ENCODE data around the gene WDR87.
"Not testable (repeated sequence)": the region's sequence is repeated elsewhere in the genome, so short reads cannot be mapped to it uniquely, and the experiment has no call there.

Gene WDR87

DNA sequence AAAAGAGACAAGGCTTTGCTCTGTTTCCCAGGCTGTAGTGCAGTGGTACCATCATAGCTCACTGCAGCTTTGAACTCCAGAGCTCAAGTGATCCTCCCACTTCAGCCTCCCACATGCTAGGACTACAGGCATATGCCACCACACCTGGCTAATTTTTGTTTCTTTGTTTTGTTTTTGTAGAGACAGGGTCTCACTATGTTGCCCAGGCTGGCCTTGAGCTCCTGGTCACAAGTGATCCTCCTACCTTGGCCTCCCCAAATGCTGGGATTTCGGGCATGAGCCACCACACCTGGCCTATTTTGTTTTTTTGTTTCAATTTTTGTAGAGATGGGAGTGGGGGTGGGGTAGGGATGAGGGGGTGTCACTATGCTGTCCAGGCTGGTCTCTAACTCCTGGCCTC lies 6.9 kb downstream of the WDR87 start:
- TF ChIP-seq JUND (IDR thresholded peaks at IDR 0.05; ENCODE audit: low read depth) = no peak
- DNase-seq (ENCODE audit: low read depth in 1 of 2, low spot score in 1 of 2) = no peak
- in situ Hi-C loops (cut with HindIII; ENCODE audit: low pct_unique_long_range_greater_than_20kb, low sequenced_read_pairs) = no loop called here

DNA sequence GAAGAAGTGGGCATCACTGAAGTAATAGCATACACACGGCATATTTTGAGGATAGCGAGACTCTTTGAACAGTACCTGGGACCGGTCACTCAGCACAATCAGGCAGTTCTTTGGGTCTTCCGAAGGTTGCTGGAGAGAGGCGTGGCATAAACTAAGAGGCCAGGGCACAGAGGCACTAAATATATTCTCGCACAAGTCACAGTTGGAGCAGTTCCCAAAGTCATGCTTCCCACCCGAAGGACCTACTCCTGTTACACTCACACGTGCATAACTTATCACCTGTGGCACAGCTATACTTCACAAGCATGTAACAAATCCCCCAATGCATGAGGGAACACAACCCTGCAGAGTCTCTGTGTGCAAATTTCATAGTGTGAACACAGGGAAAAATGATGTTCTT lies 10.2 kb downstream of the WDR87 start:
- TF ChIP-seq JUND (IDR thresholded peaks at IDR 0.05; ENCODE audit: low read depth) = no peak
- in situ Hi-C loops (cut with HindIII; ENCODE audit: low pct_unique_long_range_greater_than_20kb, low sequenced_read_pairs) = no loop called here
- DNase-seq (ENCODE audit: low read depth in 1 of 2, low spot score in 1 of 2) = no peak

DNA sequence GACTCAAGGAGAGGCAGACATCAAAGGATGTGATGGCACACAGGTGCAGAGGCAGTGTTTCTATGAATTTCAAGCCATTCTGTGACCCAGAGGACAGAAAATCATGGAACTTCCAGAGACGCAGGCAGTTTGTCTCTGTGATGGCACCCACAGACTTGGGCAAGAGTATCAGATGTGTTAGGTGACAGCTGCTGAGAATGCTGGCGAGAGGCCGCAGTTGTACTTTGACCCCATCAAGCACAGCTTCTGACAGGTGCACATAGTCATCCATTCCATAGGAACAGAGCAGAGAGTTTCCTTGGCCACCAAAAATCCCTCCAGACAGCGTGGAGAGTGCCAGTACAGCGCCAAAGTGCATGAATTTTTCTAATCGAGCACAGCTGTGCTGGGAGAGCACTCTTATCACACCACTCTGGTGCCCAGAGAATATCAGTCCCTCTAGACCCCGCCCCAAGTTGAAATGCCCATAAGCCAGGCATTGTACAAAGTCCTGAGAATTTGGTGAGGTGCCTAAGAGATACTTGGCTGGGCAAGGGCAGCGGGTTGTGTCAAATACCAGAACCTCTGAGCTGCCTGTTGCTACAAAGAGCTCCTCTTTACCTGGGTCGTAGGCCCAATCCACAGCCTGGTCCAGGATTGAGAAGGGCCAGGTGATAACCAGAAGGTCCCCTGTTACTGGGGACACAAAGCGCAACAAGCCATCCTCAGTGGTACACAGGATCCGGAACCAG lies 12.4 kb downstream of the WDR87 start:
- no peak for TF ChIP-seq JUND (IDR thresholded peaks at IDR 0.05; ENCODE audit: low read depth)
- in situ Hi-C loops (cut with HindIII; ENCODE audit: low pct_unique_long_range_greater_than_20kb, low sequenced_read_pairs) = no loop called here
- no peak for DNase-seq (ENCODE audit: low read depth in 1 of 2, low spot score in 1 of 2)

DNA sequence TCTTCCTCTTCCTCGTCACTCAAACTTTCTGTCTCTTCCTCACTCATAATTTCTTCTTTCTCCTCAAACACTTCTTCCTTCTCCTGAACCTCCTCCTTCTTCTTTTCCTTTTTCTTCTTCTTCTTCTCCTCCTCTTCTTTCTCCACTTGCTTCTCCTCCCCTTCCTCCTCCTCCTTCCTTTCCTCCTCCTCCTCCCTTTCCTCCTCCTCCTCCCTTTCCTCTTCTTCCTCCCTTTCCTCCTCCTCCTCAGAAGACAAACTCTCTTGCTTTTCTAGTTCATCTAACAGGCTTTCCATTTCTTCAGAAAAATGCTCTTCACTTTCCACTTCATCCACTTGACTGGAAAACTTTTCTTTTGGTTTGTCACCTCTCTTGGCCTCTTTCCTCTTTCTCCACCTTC lies 19.8 kb downstream of the WDR87 start:
- TF ChIP-seq JUND (IDR thresholded peaks at IDR 0.05; ENCODE audit: low read depth) = no peak
- DNase-seq (ENCODE audit: low read depth in 1 of 2, low spot score in 1 of 2) = no peak
- in situ Hi-C loops (cut with HindIII; ENCODE audit: low pct_unique_long_range_greater_than_20kb, low sequenced_read_pairs) = no loop called here

DNA sequence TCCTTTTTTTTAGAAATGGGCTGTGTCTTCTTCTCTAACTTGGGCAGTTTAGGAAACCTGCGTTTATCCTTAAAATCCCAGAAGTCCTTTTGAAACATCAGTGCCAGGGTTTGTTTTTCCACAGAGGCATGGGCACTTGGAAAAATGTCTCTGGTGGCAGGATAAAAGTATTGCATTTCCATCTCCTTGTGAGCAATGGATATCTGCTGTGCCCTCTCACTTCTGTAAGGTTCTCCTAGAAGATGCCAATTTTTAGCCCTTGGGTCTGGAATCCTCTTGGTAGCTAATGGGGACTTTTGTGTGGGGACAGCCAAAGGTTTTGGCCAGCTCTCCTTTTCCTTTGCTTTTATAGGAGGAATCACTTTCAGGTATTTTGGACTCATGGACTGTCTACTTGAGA lies 21.0 kb downstream of the WDR87 start:
- TF ChIP-seq JUND (IDR thresholded peaks at IDR 0.05; ENCODE audit: low read depth) = no peak
- in situ Hi-C loops (cut with HindIII; ENCODE audit: low pct_unique_long_range_greater_than_20kb, low sequenced_read_pairs) = no loop called here
- no peak for DNase-seq (ENCODE audit: low read depth in 1 of 2, low spot score in 1 of 2)

DNA sequence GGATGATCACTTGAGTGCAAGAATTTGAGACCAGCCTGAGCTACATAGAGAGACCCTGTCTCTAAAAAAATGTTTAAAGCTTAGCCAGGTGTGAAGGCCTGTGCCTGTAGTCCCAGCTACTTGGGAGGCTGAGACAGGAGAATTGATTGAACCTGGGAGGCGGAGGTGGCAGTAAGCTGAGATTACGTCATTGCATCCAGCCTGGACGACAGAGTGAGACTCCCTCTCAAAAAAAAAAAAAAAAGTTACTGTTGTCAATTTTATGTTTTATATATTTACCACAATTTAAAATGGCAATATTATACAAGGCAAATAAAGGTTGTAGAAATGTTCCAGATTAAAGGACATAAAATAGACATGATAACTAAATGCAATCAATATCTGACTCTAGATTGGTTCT lies 29.2 kb downstream of the WDR87 start:
- no peak for DNase-seq (ENCODE audit: low read depth in 1 of 2, low spot score in 1 of 2)
- in situ Hi-C loops (cut with HindIII; ENCODE audit: low pct_unique_long_range_greater_than_20kb, low sequenced_read_pairs) = no loop called here
- no peak for TF ChIP-seq JUND (IDR thresholded peaks at IDR 0.05; ENCODE audit: low read depth)

DNA sequence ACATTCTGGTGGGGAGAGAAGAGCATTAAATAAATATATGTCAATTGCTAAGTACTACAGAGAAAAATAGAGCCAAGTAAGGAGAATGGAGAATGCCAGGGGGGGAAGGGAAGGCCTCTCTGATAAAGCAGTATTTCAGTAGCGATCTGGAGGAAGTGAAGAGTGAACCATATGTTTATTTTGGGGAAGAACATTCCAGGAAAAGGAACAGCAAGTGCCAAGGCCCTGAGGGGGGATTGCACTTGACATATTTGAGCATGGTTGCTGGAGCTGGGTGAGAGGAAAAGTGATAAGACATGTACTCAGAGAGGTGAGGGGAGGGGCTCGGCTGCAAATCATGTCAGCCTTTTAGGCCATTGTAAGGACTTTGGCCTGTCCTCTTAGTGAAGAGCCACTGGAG lies 30.4 kb downstream of the WDR87 start:
- DNase-seq (ENCODE audit: low read depth in 1 of 2, low spot score in 1 of 2) = peak in 1 of 2 experiments; percentile 27
- TF ChIP-seq JUND (IDR thresholded peaks at IDR 0.05; ENCODE audit: low read depth) = no peak
- in situ Hi-C loops (cut with HindIII; ENCODE audit: low pct_unique_long_range_greater_than_20kb, low sequenced_read_pairs) = no loop called here

DNA sequence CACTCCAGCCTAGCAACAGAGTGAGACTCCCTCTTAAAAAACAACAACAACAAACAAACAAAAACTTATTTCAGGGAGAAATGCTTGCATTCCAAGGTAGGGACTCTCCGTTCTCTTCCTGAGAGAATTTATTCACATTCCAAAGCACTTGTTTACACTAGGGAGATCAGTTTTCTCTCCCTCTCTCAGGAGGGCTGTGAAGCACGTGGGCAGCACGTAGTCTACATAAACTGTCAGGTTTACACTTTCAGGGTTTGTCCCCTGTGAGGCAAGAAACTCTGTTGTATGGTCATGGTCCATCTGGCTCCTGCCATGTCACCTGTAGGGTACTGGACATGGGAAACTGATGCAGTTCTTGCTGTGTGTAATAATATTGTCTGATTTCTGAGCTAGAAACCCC lies 31.6 kb downstream of the WDR87 start:
- in situ Hi-C loops (cut with HindIII; ENCODE audit: low pct_unique_long_range_greater_than_20kb, low sequenced_read_pairs) = no loop called here
- TF ChIP-seq JUND (IDR thresholded peaks at IDR 0.05; ENCODE audit: low read depth) = no peak

DNA sequence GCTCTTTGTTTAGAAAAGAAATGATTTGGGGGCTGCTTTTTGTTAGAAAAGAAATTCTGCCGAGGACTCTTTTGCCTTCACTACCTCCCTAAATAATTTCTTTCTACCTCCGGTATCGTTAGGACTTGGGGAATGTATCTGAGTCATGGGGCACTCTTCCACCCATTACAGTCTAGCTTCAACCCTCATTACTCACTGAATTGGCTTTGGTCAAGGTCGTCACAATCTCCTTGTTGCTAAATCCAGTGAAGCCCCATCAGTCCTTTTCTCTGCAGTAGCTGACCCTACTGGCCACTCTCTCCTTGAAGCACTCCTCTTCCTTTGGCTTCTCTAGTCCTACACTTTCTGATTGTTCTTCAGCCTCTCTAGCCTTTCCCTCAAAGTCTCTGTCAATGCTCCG lies 34.0 kb downstream of the WDR87 start:
- no peak for TF ChIP-seq JUND (IDR thresholded peaks at IDR 0.05; ENCODE audit: low read depth)
- no peak for DNase-seq (ENCODE audit: low read depth in 1 of 2, low spot score in 1 of 2)
- in situ Hi-C loops (cut with HindIII; ENCODE audit: low pct_unique_long_range_greater_than_20kb, low sequenced_read_pairs) = no loop called here

More for the DNA sequence above, 31.6 kb downstream of the WDR87 start:
- DNase-seq (ENCODE audit: low read depth in 1 of 2, low spot score in 1 of 2) = peak in 1 of 2 experiments; percentile 48

DNA sequence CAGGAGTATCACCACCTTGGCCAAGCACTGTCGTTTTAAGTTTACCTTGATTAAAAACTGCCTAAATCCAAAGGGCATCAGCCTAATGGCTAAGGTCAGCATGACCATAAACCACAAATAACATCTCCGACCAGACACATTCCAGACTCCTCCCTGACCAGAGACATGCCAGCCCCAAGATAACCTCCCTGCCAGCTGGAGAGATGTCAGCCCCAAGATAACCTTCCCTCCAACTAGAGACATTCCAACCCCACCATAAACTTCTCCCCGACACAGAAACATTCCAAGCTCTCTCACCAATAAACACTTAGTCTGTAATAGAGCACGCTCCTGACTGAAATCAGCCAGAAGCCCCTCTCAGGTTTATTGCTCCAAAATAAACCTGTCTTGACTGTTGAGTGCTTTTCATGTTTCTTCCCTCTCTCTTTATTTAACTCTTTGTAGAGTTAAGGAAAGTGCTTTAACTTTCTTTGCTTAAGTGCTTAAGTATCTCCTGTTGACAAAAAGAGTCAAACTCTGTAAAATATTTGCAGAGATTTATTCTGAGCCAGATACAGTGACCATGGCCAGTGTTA lies 36.5 kb downstream of the WDR87 start:
- in situ Hi-C loops (cut with HindIII; ENCODE audit: low pct_unique_long_range_greater_than_20kb, low sequenced_read_pairs) = no loop called here
- DNase-seq (ENCODE audit: low read depth in 1 of 2, low spot score in 1 of 2) = no peak
- no peak for TF ChIP-seq JUND (IDR thresholded peaks at IDR 0.05; ENCODE audit: low read depth)

DNA sequence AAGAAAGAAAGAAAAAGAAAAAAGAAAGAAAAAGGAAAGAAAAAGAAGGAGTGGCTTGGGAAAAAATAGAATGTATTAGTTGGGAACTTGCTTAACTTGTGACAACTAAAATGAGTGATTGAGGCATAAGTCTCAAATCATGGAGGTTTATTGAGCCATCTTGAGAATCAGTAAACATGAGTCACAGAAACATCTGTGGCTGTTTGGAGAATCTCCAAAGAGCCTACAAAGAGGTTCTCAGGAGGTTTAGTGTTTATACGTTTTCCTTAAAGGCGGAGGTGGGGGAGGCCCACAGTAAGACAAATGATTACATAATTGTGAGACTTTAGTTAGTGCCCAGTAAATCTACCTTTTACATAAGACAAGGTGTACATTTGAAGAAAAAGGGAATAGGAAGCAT lies 38.6 kb downstream of the WDR87 start:
- DNase-seq (ENCODE audit: low read depth in 1 of 2, low spot score in 1 of 2) = no peak
- TF ChIP-seq JUND (IDR thresholded peaks at IDR 0.05; ENCODE audit: low read depth) = no peak
- in situ Hi-C loops (cut with HindIII; ENCODE audit: low pct_unique_long_range_greater_than_20kb, low sequenced_read_pairs) = no loop called here

DNA sequence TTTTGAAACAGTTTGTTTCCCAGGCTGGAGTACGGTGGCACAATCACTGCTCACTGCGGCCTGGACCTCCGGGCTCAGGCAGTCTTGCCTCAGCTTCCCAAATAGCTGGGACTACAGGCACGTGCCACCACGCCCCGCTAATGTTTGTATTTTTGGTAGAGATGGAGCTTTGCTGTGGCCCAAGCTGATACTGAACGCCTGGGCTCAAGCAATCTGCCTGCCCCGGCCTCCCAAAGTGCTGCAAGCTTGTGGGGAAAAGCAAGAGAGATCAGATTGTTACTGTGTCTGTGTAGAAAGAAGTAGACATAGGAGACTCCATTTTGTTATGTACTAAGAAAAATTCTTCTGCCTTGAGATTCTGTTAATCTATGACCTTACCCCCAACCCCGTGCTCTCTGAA lies 40.5 kb downstream of the WDR87 start:
- DNase-seq (ENCODE audit: low read depth in 1 of 2, low spot score in 1 of 2); in situ Hi-C loops (cut with HindIII; ENCODE audit: low pct_unique_long_range_greater_than_20kb, low sequenced_read_pairs): not testable (repeated sequence)

DNA sequence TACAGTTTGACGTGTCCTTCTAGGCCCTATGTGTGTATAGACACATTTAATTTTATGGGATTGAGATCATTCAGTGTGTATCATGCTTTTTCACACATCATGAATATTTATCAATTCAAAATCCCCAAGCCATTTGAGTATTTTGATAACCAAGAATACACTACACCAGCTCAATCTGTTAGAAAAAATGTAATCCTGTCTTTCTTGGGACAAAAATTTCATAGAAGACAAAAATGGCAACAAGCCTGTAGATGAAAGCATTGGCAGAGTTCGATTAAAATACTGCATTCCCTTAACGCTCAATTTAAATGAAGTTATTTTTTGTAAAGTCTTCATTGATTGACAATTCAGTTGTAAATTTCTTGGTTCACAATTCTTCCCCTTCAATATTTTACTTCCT lies 41.9 kb downstream of the WDR87 start:
- DNase-seq (ENCODE audit: low read depth in 1 of 2, low spot score in 1 of 2) = no peak
- in situ Hi-C loops (cut with HindIII; ENCODE audit: low pct_unique_long_range_greater_than_20kb, low sequenced_read_pairs) = no loop called here
- TF ChIP-seq JUND (IDR thresholded peaks at IDR 0.05; ENCODE audit: low read depth) = no peak

DNA sequence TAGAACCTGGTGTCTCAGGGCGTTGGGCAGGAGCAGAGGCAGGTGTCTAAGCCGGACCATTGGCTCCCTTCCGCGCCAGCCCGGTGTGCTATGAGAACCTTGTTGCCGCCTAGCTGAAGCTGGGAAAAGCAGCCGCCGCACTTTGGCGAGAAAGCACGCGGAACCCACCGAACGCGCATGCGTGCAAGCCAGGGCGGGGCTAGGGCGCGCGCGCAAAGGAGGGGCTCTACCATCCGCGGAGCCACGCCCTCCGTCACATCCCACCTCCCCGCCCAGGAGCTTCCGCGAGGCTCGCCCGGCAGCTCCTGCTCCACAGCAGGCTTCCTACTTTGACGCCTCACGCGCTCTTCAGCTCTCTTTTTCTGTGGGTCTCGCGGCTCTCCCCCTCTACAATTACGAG lies 51.3 kb downstream of the WDR87 start:
- no peak for TF ChIP-seq JUND (IDR thresholded peaks at IDR 0.05; ENCODE audit: low read depth)
- no peak for DNase-seq (ENCODE audit: low read depth in 1 of 2, low spot score in 1 of 2)
- in situ Hi-C loops (cut with HindIII; ENCODE audit: low pct_unique_long_range_greater_than_20kb, low sequenced_read_pairs) = no loop called here

Measured in T47D (cell line).